NCI-H748 treated with DMSO at 0.1 percent for 48 hours (cell line): ENCODE measurements around the gene HLF.
"Not testable (repeated sequence)": the region's sequence is repeated elsewhere in the genome, so short reads cannot be mapped to it uniquely, and the experiment has no call there.

Source experiments
- DNase-seq: peaks from one replicate; lab custom pipeline; 2025; lab: John Stamatoyannopoulos, UW

HLF gene

DNA sequence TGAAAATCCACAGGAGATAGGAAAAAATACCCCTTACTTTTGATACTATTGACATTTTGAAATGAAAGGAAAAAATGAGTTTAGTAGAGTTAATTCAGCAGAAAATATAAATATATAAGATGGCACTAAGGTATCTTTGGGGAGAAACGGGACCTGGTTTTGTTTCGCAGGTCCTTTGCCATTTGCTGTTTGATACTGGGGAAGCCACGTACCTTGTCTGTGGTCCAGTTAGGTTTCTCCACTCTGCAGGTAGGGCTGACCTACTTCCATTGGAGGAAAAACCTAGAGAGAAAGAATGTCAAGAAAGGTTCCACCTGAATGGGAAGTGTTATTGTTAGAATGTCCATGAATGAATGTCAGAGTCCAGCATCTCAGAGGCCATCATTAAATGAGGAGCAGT is 48.1 kb downstream of the HLF start:
- no peak for DNase-seq

DNA sequence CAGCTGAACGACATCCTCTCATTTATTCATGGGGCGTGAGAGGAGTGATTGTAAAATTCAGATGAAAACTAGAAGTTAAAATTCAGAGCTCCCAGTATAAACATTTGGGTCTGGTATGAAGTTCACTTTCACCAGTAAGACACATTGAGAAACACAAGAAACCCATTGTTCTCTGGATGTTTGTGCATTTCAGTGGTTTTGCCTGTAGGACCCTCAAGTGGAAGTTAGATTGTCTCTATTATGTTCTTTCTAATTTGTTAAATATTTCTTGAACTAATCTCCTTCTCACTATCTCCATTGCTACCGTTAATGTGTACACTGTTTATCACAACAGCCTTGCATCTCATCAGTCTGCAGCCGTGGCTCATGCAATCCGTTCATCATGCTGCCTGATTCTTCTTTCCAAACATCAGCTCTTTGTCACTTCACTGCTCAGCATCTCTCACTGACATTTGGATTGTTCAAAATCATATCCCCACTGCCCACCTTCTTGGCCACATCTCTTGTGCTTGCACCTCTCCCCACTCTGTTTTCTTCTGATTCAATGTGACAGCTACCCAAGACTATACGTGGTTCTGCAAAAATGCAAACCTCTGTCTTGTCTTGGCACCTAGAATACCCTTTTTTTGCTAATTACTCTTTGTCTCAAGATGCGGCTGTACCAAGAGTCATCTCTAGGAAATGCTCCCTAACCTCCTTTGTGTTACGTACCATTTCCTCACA is 49.5 kb downstream of the HLF start:
- no peak for DNase-seq

DNA sequence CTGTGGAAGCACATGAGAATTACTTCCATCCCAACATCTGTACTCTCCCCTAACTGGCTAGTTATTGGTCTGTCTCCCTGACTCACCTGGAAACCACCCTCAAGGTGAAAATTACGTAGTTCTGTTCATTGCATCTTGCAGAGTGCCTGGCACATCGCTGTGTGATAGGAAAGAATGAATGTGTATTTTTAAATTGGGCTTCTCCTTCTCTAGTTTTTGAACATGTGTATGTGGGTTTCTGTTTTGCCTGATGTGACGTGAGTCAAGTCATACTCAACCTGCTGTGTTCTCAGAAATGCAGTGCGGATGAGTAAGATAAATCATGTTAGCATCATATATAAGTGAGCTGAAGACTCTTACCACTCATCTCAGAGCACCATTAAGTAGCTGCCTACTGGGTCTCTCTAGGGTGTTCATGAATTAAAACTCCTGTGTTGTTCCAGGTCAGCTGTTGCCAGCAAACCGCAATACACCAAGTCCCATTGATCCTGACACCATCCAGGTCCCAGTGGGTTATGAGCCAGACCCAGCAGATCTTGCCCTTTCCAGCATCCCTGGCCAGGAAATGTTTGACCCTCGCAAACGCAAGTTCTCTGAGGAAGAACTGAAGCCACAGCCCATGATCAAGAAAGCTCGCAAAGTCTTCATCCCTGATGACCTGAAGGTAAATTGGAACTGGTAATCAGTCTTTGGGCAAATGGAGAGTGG is 50.2 kb downstream of the HLF start:
- DNase-seq, result no peak

DNA sequence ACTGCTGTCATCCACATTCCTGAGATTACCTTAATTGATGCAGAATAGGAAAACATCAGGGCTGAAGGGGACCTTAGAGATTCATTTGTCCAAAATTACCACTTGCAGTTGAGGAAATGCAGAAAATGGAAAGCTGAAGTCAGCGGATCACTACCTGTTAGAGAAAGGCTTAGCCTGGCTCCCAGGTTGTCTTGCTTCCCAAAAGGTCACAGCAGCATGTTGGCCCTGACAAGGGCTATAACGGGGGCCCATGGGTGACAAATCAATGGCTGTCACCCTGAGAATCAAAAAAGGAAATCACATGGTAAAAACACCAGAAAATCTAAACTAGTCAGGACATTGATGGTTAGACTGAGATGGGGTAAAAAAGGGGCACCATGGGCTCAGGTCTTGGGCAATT is 51.7 kb downstream of the HLF start:
- no peak for DNase-seq

DNA sequence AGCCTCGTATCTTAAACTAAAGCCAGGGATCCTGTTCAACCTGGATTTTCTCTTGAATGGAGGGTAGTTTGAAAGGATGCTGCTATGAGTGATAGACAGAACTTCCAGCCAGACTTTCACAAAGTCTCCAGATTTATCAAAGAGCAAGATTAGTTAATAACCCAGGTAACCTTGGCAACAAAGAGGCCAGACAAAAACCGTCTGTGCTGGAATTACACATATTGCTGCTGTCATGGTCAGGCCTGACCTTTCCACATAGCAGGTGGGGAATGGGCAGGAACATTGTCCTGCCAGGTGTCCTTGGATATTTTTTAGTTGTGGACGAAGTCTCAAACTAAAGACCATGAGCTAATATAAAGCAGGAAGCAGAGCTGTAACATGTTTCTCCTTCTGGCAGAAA is 52.5 kb downstream of the HLF start:
- DNase-seq, result no peak

DNA sequence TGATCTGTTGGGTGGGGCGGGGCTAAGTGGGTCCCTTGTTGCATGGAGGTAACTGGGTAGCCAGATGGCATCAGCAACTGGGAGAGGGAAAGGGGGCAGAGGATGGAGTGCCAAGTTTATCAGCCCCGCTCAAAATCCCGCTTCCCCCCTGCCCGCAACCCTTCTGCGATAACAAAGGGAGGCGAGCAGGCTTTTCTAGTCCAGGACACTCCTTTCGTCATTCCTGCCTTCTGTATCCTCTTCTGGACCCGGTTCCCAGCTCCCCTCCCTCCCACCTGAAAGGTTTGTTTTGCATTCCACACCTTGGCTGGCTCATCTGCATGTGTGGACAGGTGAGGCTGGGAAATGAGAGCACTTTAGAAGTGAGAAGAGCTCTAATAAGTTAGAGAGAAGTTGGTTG is 53.3 kb downstream of the HLF start:
- no peak for DNase-seq

DNA sequence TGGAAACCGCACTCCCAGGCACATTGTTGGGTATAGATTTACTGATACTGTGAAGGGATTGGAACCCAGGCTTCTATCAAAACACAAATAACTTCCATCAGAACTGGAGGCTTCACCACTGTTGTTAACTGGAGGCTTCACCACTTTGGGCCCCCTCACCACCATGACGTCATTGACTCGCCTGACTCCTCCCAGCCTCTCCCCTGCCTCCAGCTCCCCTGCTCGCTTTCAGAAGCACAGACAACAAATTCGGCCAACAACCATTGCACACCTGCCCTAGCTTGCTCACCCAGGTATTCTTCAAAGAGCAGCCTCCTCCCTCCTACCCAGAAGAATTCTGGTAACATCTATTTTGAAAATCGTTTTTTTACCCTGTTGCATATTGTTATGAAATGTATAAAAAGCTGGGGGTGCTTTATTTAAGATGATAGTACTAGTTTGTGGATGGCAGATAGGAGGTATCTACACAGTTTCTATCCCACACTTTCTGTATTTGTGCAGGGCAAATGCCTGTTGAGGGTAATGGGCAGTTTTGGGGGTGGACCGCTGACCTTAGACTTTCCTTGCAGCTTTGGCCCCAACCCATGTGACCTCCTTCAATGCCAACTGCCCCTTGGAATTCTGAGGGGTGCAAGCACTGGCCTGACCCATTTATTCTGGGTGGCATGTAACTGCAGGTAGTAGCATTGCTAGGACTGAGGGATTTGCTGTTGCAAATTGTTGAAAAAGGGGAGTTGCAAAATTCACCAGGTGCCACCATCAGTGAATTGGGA is 54.1 kb downstream of the HLF start:
- DNase-seq, result no peak

DNA sequence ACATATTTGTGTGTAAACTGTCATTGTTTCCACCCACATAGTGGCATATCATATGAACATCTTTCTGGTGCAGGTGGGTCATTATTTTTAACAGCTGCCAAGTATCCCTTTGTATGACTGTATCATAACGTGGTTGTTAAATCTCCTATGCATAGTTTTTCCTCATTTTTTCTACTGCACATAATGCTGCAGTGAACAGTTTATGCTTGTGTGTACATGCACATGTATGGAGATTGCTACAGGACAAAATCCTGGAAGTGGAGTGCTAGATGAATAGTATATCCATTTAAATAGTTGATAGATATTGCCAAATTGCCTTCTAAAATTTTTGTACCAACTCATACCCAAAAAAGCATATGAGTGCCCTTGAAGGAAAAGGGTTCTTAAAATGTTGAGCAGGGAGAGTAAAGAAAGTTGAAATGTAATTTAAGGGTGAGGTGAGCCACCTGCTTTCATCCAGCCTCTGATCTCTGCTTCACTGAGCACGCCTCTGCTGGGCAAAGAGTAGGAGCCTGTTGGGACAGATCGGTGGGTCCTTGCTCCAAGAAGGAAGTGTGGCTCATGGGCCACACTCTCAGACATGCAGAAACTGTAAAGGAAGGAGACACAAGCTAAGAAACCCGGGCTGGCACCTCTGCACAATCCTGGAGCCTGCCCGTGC is 55.3 kb downstream of the HLF start:
- DNase-seq, result no peak

DNA sequence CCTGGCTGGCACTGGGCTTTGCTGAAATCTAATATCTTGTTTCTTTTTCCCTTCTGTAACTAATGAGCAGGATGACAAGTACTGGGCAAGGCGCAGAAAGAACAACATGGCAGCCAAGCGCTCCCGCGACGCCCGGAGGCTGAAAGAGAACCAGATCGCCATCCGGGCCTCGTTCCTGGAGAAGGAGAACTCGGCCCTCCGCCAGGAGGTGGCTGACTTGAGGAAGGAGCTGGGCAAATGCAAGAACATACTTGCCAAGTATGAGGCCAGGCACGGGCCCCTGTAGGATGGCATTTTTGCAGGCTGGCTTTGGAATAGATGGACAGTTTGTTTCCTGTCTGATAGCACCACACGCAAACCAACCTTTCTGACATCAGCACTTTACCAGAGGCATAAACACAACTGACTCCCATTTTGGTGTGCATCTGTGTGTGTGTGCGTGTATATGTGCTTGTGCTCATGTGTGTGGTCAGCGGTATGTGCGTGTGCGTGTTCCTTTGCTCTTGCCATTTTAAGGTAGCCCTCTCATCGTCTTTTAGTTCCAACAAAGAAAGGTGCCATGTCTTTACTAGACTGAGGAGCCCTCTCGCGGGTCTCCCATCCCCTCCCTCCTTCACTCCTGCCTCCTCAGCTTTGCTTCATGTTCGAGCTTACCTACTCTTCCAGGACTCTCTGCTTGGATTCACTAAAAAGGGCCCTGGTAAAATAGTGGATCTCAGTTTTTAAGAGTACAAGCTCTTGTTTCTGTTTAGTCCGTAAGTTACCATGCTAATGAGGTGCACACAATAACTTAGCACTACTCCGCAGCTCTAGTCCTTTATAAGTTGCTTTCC is 56.0 kb downstream of the HLF start:
- DNase-seq, result no peak

DNA sequence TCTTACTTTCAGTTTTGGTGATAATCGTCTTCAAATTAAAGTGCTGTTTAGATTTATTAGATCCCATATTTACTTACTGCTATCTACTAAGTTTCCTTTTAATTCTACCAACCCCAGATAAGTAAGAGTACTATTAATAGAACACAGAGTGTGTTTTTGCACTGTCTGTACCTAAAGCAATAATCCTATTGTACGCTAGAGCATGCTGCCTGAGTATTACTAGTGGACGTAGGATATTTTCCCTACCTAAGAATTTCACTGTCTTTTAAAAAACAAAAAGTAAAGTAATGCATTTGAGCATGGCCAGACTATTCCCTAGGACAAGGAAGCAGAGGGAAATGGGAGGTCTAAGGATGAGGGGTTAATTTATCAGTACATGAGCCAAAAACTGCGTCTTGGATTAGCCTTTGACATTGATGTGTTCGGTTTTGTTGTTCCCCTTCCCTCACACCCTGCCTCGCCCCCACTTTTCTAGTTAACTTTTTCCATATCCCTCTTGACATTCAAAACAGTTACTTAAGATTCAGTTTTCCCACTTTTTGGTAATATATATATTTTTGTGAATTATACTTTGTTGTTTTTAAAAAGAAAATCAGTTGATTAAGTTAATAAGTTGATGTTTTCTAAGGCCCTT is 56.8 kb downstream of the HLF start:
- no peak for DNase-seq

DNA sequence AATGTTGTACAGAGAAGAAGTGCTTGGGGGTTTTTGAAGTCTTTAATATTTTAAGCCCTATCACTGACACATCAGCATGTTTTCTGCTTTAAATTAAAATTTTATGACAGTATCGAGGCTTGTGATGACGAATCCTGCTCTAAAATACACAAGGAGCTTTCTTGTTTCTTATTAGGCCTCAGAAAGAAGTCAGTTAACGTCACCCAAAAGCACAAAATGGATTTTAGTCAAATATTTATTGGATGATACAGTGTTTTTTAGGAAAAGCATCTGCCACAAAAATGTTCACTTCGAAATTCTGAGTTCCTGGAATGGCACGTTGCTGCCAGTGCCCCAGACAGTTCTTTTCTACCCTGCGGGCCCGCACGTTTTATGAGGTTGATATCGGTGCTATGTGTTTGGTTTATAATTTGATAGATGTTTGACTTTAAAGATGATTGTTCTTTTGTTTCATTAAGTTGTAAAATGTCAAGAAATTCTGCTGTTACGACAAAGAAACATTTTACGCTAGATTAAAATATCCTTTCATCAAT is 57.8 kb downstream of the HLF start:
- DNase-seq, result no peak

DNA sequence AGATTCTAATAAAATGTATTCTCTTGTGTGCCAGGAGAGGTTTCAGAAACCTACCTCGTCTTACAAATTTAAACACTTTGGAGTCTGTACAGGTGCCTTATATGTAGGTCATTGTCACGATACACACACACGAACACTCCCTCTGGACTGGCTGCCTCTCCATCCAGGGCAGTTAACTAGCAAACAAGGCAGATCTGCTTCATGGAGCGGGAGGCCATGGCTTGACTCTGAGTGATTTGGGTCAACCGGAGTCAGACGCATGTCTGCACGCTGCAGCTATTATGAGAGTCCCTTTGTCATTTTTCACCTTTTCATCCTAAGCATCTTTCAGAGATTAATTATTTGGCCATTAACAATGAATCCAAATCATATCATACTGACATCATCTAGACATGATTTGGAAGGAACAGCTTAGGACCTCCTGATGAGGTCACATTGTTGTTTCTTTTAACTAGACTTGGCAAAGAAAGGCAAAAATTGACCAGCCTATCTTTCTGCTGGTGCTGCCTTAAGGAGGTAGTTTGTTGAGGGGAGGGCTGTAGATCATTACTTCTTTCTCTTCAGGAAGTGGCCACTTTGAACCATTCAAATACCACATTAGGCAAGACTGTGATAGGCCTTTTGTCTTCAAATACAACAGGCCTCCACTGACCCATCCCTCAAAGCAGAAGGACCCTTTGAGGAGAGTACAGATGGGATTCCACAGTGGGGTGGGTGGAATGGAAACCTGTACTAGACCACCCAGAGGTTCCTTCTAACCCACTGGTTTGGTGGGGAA is 58.9 kb downstream of the HLF start:
- DNase-seq, result no peak

DNA sequence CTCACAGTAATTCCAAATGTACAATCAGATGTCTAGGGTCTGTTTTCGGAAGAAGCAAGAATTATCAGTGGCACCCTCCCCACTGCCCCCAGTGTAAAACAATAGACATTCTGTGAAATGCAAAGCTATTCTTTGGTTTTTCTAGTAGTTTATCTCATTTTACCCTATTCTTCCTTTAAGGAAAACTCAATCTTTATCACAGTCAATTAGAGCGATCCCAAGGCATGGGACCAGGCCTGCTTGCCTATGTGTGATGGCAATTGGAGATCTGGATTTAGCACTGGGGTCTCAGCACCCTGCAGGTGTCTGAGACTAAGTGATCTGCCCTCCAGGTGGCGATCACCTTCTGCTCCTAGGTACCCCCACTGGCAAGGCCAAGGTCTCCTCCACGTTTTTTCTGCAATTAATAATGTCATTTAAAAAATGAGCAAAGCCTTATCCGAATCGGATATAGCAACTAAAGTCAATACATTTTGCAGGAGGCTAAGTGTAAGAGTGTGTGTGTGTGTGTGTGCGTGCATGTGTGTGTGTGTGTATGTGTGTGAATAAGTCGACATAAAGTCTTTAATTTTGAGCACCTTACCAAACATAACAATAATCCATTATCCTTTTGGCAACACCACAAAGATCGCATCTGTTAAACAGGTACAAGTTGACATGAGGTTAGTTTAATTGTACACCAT is 59.7 kb downstream of the HLF start:
- no peak for DNase-seq

DNA sequence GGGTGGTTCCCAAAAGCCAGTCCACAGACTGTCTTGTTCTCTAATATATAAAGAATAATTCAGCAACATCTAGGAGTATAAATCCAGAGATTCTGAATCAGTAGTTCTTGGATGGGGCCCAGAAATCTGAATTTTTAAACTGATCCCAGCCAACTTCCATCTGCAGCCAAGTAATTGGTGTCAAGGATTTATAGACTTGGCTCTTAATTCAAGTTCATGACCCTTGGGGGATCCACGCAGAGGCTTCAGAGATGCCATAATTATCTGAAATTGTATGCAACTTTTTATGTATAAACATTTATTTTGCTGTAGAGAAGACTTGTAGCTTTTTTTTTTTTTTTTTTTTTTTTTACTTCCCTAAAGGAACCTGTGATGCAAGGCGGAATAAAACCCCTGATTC is 60.6 kb downstream of the HLF start:
- DNase-seq, result no peak

DNA sequence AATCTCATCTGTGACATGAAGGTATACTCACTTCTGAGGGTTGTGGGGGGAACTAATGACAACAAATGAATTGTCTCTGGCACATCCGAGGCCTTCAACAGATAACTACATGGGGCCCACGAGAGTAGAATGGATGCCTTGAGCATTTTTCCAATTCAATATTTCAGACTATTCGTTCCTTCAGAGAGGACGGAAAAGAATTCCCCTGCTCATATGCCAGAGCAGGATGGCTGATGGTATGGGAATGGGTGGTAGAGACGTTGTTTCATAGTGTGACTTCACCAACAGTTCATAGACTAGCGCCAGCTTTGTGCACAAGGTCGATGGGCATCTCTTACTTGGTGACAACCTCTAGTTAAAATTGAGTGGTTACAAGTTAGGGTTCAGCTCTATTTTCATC is 61.3 kb downstream of the HLF start:
- DNase-seq, result no peak

DNA sequence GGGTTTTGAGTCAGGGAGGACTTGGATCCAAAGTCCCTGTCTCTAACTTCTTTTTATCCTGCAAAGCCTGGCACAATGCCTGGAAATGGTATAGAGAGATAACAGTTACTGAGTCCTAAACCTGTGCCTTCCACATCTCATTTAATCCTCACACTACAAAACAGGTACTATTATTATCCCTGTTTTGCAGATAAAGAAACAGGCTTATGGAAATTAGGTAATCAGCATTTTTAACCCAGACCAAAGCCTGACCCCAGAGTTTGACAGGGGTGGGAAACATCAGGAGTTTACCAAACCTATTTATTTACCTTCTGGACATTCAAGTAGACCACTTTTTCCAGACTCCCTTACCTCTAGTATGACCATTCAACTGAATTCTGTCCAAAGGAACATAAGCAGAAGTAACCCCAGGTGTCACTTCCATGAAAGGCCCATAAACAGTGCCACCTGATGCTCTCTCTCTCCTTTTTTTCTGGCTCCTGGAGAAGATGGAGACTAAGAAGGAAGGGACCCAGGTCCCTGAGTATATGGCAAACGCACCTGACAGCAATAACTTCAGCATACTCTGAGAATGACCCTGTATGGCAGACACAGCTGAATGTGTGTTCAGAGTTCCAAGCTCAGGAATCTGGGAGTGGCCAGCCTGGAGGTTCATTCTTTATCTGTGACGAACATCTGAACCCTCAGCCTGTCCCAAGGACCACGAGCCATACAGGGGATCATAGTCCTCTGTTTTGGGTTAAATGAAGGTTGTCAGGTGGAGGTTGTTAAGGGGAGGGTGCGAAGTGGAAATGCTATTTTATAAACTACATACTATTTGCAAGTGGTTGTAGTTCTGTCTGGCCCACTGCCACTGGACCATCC is 62.7 kb downstream of the HLF start:
- DNase-seq, result no peak

DNA sequence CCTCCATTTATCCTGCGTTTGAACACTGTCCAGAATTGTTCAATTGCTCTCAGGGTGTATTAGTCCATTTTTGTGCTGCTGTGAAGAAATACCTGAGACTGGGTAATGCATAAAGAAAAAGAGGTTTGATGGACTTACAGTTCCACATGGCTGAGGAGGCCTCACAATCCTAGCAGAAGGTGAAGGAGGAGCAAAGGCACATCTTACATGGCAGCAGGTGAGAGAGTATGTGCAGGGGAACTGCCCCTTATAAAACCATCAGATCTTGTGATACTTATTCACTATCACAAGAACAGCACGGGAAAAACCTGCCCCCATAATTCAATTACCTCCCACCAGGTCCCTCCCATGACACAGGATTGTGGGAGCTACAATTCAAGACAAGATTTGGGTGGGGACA is 63.8 kb downstream of the HLF start:
- not testable (repeated sequence) for DNase-seq

DNA sequence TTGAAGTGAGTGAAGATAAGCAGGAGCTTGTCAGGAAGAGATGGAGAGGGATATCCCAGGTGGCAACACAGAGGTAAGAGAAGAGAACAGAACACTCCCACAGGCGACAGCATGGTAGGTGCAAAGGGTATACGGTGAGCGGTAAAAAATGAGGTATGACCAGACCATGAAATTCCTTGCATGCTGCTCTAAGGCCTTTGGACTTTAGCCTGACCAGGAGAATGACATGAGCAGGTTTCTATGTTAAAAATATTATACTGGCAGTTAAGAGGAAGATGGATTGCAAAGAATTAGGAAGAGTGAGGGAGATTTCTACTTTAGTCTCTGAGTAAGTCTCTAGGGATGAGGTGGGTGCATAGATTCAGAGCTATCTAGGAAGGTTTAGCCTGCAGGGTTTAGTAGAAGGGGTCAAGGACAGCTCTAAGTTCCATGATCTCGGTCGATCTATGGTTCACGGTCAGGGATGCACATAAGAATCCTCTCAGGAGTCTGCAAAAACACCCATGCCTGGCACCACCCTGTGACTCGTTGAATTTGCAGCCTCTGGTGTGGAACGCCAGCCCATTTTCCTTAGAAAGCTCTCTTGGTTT is 65.7 kb downstream of the HLF start:
- DNase-seq, result no peak
